Loucy (cell line): ENCODE results near the gene ARMC9.
"Not testable (repeated sequence)": the region's sequence is repeated elsewhere in the genome, so short reads cannot be mapped to it uniquely, and the experiment has no call there.

ENCODE experiments used
- CTCF ChIP-seq: fragments of 200-600 bp; sonication (generic); conservative IDR thresholded peaks from 2 replicates; pipeline ENCODE4 v1.5.1; 2014; ENCODE audit warnings: mild to moderate bottlenecking, antibody characterized with exemption, low read length
- EZH2phosphoT487 ChIP-seq: fragments of 200-600 bp; IDR thresholded peaks from 2 replicates; pipeline ENCODE4 v1.6.1; 2018; ENCODE audit warnings: antibody characterized with exemption, mild to moderate bottlenecking, moderate library complexity, borderline replicate concordance

GRCh38 chr2:231403421-231404182 lies 205.2 kb downstream of the ARMC9 start:
- not testable (repeated sequence) for TF ChIP-seq CTCF, EZH2phosphoT487
